GM12865 (cell line): ENCODE measurements around the gene WBP2NL.

Experiments used
- DNase-seq: peaks from one replicate; pipeline ENCODE4 v3.0.0; 2010; ENCODE audit warnings: low read depth
- H3K4me3 ChIP-seq: 2 replicates; pipeline ENCODE4 v1.5.1; 2011; ENCODE audit warnings: mild to moderate bottlenecking, low read depth, low read length, control low read depth
- TF ChIP-seq, protein P1 (sequence below): IDR thresholded peaks from 2 replicates; pipeline ENCODE4 v1.5.1; 2011; ENCODE audit warnings: low read length, control low read depth, low read depth, inconsistent platforms; ENCODE audit not compliant: insufficient read depth; ENCODE audit errors: missing control alignments

Gene WBP2NL

DNA sequence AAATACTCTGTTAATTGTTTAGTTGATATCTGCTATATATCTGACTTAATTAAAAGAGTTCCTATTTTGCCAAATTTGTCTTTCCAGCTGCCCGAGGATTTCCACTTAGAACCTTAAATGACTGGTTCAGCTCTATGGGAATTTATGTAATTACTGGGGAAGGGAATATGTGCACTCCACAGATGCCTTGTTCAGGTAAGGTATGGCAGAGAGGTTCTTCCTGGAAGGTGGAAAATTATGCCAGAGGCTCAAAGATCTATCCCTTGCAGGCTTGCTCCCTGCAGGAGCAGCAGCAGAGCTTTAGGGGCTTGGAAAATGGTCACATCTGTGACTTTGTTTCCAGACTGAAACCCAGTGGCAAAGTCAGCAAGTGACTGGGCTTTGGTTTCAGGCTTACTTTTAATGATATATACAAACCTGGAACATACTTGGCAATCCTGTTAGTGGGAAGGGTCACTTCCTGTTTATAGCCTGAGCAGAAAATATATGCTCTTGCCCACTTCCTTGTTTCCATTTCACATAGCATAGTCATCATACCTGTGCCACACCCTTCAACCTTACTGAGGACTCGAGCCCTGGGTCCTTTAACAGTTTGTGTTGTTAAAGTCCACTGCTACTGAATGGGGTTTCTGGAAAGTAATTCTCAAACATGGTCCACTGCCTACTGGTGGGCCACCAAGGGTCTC is 23.7 kb downstream of the WBP2NL start:
- TF ChIP-seq, protein P1, sequence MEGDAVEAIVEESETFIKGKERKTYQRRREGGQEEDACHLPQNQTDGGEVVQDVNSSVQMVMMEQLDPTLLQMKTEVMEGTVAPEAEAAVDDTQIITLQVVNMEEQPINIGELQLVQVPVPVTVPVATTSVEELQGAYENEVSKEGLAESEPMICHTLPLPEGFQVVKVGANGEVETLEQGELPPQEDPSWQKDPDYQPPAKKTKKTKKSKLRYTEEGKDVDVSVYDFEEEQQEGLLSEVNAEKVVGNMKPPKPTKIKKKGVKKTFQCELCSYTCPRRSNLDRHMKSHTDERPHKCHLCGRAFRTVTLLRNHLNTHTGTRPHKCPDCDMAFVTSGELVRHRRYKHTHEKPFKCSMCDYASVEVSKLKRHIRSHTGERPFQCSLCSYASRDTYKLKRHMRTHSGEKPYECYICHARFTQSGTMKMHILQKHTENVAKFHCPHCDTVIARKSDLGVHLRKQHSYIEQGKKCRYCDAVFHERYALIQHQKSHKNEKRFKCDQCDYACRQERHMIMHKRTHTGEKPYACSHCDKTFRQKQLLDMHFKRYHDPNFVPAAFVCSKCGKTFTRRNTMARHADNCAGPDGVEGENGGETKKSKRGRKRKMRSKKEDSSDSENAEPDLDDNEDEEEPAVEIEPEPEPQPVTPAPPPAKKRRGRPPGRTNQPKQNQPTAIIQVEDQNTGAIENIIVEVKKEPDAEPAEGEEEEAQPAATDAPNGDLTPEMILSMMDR: no peak
- no peak overlapping the region for H3K4me3 ChIP-seq
- DNase-seq: peak; percentile 73

DNA sequence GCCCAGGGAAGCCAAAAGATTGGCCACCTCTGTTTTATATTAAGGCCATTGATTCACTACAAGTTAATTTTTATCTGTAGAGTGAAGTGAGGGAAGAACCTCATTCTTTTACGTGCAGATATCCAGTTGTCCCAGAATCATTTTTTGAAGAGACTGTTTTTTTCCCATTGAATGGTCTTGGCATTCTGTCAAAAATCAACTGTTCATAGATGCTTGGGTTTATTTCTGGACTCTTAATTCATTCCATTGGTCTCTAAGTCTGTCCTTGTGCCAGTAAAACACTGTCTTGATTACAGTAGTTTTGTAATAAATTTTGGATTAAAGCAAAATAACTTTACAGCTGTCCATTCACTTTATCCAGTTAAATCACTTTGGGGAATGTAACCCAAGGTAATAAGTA is 26.8 kb downstream of the WBP2NL start:
- no peak overlapping the region for H3K4me3 ChIP-seq
- TF ChIP-seq, protein P1: no peak
- no peak for DNase-seq

DNA sequence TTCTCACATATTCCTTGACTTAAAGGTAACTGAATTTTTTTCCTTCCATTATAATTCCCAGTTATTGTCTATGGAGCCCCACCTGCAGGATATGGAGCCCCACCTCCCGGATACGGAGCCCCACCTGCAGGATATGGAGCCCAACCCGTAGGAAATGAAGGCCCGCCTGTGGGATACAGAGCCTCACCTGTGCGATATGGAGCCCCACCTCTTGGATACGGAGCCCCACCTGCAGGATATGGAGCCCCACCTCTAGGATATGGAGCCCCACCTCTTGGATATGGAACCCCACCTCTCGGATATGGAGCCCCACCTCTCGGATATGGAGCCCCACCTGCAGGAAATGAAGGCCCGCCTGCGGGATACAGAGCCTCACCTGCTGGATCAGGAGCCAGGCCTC is 28.1 kb downstream of the WBP2NL start:
- TF ChIP-seq, protein P1: no peak
- no peak overlapping the region for H3K4me3 ChIP-seq
- DNase-seq: no peak

DNA sequence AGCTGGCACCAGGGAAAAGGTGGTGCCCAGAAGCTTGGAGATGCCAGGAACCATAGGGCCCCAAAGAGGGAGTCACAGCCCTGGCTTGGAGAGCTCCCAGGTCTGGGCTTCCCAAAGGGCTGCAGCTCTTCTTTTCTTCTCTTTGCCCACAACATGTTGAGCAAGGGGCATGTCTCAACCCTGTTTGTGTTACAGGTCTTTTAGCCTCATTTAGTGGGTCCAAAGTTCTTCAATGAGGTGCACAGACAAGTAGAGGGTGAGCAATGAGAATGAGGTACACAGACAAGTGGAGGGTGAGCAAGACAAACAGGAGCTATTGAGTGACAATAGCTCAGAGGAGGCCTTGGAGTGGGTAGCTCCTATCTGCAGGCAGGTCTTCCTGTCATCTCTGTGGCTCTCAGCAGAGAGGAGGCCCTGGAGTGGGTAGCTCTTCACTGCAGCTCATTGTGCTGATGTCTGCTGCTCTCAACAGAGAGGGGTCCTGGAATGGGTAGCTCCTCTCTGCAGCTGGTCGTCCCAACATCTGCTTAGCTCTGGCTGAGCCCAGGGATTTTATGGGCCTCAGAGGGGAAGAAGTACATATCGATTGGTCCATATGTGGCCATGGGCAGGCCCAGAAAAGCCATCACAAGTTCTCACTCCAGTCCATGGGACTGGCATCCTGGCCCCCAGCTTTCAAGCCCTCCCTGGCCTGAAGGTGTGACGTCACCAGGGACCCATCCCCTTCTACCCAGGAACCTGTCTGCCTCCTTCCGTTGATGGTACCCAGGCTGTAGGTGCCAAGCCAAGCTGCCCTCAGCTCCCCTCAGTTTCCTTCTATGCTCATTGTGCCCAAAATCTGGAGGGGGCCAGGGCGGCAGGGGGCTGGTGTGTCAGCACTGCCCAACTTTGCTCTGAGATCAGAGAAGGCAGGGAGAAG is 34.9 kb downstream of the WBP2NL start:
- DNase-seq: peak; percentile 25
- H3K4me3 ChIP-seq: no peak overlapping the region
- TF ChIP-seq, protein P1: no peak

DNA sequence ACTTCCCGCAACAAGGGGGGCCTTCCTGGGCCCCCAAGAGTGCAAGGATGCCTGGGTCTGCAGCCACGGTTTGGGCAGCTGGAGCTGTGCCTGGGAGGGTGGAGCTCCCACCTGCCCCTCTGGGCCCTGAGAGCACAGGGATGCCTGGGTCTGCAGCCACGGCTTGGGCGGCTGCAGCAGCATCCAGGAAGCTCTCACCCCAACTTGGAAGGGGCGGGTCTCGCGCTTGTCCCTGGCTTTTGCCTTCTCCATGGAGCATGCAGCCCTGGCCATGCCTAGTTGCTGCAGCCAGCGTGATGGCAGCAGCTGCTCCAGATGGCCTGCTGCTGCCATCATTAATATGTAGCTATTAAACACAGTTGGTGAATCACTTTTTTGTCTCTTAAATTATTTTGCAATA is 36.7 kb downstream of the WBP2NL start:
- no peak overlapping the region for H3K4me3 ChIP-seq
- no peak for DNase-seq
- TF ChIP-seq, protein P1: no peak

DNA sequence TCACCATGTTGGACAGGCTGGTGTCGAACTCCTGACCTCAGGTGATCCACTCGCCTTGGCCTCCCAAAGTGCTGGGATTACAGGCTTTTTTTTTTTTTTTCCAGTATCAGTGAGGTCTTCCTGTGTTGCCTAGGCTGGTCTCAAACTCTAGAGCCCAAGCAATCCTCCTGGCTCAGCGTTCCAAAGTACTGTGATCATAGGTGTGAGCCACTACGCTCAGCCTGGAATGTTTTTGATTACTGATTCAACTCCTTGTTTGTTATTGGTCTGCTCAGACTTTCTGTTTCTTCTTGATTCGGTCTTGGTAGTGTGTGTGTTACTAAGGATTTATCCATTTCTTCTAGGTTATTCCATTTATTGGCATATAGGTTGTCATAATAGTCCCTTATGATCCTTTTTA is 40.7 kb downstream of the WBP2NL start:
- H3K4me3 ChIP-seq: no peak overlapping the region
- TF ChIP-seq, protein P1: no peak

More for the DNA sequence above, 40.7 kb downstream of the WBP2NL start:
- no peak for DNase-seq
